Retinal pigment epithelial cell (primary cell): ENCODE results near the gene PTPRN2.

Experiments
- DNase-seq: peaks from one replicate; pipeline ENCODE4 v3.0.0-alpha.2; 2010; ENCODE audit warnings: low read depth
- H3K4me3 ChIP-seq: 2 replicates; pipeline ENCODE4 v1.5.1; 2011; ENCODE audit warnings: mild to moderate bottlenecking, low read length, control low read depth, moderate library complexity
- TF ChIP-seq, protein P1 (sequence below): conservative IDR thresholded peaks from 2 replicates; pipeline ENCODE4 v1.5.1; 2011; ENCODE audit warnings: low read depth, low read length, control low read depth, inconsistent platforms

The PTPRN2 gene

DNA sequence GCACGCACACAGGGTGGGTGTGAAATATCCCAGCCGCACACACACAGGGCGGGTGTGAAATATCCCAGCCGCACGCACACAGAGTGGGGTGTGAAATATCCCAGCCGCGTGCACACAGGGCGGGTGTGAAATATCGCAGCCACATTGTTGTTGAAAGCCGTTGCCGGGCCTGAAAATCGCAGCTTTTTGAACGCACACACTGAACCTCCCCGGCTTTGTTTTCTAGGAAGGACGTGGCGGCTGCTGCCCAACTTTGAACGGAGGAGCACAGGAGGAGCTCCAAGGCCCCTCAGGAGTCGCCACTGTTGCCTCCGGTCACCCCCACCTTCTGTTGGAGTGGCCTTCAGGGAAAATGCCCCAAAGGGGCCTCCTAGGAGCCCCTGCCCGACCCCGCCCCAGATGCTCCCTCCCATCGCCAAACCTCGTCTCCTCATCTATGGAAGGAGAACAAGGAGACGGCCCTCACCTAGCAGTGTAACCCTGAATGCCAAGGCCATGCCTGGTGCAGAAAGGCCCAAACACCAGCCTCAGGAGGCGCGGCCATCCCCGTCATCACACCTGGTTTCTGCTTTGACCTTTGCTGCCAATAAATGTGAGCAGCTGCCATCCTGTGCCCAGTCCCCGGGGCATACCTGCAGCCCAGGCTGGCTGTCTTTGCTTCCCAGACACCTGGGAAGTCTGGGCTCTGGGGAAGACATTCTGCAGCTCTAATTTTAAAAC is 318.6 kb downstream of the PTPRN2 start:
- DNase-seq = no peak
- TF ChIP-seq, protein P1, sequence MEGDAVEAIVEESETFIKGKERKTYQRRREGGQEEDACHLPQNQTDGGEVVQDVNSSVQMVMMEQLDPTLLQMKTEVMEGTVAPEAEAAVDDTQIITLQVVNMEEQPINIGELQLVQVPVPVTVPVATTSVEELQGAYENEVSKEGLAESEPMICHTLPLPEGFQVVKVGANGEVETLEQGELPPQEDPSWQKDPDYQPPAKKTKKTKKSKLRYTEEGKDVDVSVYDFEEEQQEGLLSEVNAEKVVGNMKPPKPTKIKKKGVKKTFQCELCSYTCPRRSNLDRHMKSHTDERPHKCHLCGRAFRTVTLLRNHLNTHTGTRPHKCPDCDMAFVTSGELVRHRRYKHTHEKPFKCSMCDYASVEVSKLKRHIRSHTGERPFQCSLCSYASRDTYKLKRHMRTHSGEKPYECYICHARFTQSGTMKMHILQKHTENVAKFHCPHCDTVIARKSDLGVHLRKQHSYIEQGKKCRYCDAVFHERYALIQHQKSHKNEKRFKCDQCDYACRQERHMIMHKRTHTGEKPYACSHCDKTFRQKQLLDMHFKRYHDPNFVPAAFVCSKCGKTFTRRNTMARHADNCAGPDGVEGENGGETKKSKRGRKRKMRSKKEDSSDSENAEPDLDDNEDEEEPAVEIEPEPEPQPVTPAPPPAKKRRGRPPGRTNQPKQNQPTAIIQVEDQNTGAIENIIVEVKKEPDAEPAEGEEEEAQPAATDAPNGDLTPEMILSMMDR = no peak
- no peak overlapping the region for H3K4me3 ChIP-seq

DNA sequence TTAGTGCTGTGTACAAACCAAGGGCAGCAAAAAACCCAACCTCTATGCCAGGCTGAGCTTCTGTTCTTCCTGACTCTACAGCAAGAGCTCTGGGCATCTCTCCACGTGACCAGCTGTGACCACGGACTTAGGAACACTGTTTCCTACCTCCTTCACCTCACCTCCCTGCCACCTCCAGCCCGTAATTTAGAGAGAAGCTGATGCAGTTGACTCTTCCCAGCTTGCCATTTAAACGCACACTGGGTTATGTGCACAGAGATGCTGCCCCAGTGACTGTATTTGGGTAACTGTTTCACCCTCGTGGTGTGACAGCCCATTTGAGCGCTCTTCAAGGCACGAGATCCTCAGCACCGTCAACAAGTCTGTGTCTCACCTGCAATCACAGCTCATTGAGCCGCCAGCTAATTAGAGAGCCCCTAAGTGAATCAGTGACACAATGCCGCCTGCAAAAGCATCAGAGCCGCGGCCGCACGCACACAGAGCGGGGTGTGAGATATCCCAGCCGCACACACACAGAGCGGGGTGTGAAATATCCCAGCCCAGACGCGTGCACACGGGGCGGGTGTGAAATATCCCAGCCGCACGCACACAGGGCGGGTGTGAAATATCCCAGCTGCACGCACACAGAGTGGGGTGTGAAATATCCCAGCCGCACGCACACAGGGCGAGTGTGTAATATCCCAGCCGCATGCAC is 319.7 kb downstream of the PTPRN2 start:
- DNase-seq = no peak
- no peak overlapping the region for H3K4me3 ChIP-seq

DNA sequence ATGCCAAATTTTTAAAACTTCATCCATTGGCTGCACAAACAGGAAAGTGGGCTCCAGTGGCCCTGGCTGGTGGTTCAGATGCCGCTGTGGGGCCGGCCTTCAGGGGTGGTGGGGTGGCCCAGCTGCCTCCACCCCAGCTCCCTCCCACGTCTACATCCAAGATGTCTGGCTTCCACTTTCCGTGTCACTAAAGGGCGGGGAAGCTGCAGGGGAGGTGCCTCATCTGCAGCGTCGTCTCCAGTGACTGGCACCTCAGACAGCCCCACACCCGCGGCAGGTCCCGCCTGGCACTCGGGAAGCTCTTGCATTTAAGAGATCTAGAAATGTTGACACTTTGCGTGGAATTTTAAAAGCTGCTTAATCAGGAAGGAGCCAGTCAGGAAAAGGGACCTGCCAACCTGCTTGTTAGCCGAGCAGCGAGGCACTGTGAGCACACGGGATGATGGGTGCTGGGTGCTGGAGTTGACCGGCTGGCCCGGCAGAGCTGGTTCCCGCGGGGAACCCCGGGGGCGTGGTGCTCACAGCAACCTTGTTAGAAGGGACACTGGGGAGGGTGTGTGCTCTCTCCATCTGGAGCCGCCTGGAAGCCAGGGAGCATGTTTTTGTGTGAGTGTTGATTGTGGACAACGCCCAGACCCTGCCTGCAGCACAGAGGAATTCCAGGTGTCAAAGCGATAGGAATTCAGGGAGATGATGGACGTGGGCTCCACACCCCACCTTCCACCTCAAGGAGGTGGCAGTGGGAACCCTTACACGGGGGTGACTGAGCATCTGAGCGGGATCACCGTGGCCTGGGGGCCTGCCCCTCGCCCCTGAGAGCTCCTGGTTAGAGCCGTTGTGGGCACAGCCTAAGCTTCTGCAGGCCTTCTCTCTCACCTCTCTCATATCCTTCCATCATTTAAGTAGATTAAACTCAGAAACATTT is 320.5 kb downstream of the PTPRN2 start:
- DNase-seq = no peak
- H3K4me3 ChIP-seq = no peak overlapping the region
- TF ChIP-seq, protein P1 = no peak

More for the DNA sequence above, 319.7 kb downstream of the PTPRN2 start:
- TF ChIP-seq, protein P1 = no peak

DNA sequence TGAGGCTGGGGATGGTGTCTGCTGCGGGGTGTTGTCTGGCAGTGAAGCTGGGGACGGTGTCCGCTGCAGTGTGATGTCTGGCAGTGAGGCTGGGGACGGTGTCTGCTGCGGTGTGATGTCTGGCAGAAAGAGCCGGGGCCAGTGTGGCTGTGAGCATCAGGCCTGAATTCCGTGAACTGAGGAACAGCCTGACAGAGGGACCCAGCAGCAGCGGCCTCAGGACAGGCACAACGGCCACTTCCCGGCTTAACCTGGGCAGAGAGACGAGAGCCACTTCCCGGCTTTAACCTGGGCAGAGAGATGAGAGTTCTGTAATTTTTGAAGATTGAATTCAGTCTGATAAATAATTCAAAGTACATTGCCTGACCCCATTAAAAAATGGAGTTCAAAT is 321.2 kb downstream of the PTPRN2 start:
- TF ChIP-seq, protein P1 = no peak
- no peak for DNase-seq
- H3K4me3 ChIP-seq = no peak overlapping the region

DNA sequence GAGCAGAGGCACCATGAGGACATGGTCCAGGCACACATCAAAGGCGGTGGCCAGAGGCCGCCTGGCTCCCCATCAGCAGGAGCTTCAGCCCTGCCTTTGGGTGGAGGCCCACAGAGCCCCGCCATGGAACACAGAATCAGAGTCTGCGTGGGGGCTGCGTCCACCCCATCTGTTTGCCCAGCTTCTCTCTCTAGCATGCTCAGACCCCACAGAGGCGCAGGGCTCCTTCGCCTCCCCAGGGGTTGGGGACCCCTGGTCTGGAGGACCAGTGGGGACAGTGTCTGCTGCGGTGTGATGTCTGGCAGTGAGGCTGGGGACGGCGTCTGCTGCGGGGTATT is 321.9 kb downstream of the PTPRN2 start:
- TF ChIP-seq, protein P1 = no peak
- H3K4me3 ChIP-seq = no peak overlapping the region
- DNase-seq = no peak

DNA sequence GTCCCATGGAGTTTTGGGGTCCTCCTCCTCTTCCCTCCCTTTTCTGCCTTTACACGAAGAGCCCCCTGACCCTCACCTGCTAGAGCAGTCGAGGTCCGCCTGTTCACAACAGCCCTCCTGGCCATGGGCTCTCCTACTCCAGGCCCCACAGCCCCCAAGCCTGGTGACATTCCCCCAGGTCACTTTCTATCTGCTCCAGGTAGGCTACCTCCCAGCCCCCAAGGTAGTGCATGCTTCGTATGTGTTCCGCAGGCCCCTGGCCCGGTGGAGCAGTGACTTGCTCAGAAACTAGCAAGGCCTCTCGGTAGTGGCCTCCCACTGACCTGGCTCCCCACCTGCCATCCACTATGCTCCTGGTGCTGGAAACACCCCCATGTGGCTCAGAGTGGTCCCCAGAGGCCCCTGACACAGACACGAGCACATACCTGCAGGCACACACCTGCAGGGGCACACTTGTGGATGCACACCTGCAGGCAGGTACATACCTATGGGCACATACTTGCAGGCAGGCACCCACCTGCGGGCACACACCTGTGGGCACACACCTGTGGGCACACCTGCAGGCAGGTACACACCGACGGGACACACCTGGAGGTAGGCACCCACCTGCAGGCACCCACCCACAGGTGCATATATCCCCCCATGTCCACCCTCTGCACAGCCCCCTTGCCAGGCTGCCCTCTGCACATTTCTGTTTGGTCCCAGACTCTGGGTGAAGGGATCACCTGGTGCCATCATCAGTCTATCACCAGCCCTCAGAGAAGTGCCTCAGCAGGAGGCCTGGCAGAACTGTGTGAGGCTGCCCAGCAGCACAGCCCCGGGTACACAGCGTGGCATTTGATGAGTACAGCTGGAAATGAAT is 322.5 kb downstream of the PTPRN2 start:
- H3K4me3 ChIP-seq = no peak overlapping the region
- no peak for DNase-seq
- TF ChIP-seq, protein P1 = no peak
